ENCODE results near the gene CCDC197. TPM values are rescaled to one million over a fixed set of nuclear protein-coding genes. Genes with fewer than 3 reads are reported as not detected.

CCDC197 gene
- total RNA-seq, 1 experiment from 2014 or later = not detected

DNA sequence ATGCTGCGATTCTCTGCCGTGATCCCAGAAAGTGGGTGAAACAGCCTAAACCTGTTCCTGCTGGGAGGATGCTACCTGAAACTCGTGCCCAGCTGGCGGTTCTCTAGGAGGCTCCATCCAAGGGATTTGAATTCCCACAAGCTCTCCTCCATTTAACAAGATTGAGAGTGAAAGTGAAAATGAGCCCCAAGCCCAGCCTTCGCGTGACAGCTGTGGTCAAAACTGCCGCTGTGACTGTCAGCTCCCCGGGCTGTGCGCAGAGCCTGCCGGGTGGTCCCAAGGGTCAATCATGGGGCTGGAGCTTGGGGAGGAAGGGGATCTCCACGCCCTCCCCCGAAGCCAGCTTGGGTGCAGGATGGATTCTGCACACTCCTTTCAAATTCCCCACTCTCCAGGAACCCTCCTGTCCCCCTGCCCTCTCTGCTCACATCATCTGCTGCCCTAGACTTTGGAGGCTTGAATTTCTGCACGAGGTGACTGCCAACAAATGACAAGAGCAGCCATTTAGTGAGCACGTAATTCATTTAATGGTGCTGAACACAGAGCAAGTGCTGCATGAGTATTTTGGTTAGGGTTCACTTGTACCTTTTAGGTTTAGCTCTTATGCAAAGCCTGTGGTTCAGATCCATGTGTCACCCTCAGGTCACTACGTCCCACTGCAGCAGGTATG lies 26.0 kb upstream of the CCDC197 start (continued):
- TF ChIP-seq, protein P1, sequence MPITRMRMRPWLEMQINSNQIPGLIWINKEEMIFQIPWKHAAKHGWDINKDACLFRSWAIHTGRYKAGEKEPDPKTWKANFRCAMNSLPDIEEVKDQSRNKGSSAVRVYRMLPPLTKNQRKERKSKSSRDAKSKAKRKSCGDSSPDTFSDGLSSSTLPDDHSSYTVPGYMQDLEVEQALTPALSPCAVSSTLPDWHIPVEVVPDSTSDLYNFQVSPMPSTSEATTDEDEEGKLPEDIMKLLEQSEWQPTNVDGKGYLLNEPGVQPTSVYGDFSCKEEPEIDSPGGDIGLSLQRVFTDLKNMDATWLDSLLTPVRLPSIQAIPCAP (CRISPR knock-in tag; IDR thresholded peaks at IDR 0.05) = no peak
- no peak for TF ChIP-seq NFE2L1 (CRISPR knock-in tag; IDR thresholded peaks at IDR 0.05)
- TF ChIP-seq, protein P2, sequence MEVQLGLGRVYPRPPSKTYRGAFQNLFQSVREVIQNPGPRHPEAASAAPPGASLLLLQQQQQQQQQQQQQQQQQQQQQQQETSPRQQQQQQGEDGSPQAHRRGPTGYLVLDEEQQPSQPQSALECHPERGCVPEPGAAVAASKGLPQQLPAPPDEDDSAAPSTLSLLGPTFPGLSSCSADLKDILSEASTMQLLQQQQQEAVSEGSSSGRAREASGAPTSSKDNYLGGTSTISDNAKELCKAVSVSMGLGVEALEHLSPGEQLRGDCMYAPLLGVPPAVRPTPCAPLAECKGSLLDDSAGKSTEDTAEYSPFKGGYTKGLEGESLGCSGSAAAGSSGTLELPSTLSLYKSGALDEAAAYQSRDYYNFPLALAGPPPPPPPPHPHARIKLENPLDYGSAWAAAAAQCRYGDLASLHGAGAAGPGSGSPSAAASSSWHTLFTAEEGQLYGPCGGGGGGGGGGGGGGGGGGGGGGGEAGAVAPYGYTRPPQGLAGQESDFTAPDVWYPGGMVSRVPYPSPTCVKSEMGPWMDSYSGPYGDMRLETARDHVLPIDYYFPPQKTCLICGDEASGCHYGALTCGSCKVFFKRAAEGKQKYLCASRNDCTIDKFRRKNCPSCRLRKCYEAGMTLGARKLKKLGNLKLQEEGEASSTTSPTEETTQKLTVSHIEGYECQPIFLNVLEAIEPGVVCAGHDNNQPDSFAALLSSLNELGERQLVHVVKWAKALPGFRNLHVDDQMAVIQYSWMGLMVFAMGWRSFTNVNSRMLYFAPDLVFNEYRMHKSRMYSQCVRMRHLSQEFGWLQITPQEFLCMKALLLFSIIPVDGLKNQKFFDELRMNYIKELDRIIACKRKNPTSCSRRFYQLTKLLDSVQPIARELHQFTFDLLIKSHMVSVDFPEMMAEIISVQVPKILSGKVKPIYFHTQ (CRISPR knock-in tag; IDR thresholded peaks at IDR 0.05) = no peak
- no peak for TF ChIP-seq FOXK1 (CRISPR knock-in tag; IDR thresholded peaks at IDR 0.05)

DNA sequence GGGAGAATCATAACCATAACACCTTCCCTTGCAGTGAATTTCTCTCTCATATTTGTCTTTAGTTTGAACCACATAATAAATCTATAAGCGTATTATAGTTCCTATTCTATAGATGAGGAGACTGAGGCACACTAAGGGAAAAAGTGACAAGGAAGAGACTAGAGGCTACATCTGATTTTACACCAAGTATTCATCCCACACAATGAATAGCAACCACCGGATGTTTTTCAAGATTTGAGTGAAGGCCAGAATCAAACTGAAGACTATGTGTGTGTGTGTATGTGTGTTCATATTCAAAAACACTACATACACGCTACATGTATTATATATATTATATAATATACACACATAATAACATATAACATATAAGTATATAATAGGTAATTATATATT lies 25.5 kb upstream of the CCDC197 start:
- ATAC-seq = no peak
- no peak for DNase-seq (ENCODE audit: low spot score)
- Mint-ChIP-seq H3K9me3 (no peaks in the 10 kb centered on the region), H3K27me3 (ENCODE audit: low read depth) (no peaks in the 10 kb centered on the region), H3K27ac (no peak overlapping the region), H3K4me3 (no peak overlapping the region), H3K4me1 (peaks cover 8% of the 10 kb centered on the region), H3K36me3 (no peaks in the 10 kb centered on the region)
- ChIA-PET POLR2A (no interaction called here), CTCF (interaction anchor here (0.7 to 2.3 kb wide), 5 partner anchors 11 to 68 kb away, joined by 3 to 57 read pairs (median 3); no protein-coding TSS in a partner anchor)
- TF ChIP-seq FOXJ3 (CRISPR knock-in tag; IDR thresholded peaks at IDR 0.05; ENCODE audit: borderline replicate concordance) (no peak), NFE2L1 (CRISPR knock-in tag; IDR thresholded peaks at IDR 0.05) (no peak), ZNF263 (CRISPR knock-in tag; IDR thresholded peaks at IDR 0.05; ENCODE audit: low read depth) (no peak)
- TF ChIP-seq, protein P3, sequence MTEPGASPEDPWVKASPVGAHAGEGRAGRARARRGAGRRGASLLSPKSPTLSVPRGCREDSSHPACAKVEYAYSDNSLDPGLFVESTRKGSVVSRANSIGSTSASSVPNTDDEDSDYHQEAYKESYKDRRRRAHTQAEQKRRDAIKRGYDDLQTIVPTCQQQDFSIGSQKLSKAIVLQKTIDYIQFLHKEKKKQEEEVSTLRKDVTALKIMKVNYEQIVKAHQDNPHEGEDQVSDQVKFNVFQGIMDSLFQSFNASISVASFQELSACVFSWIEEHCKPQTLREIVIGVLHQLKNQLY (CRISPR knock-in tag; IDR thresholded peaks at IDR 0.05) = no peak
- TF ChIP-seq, protein P4, sequence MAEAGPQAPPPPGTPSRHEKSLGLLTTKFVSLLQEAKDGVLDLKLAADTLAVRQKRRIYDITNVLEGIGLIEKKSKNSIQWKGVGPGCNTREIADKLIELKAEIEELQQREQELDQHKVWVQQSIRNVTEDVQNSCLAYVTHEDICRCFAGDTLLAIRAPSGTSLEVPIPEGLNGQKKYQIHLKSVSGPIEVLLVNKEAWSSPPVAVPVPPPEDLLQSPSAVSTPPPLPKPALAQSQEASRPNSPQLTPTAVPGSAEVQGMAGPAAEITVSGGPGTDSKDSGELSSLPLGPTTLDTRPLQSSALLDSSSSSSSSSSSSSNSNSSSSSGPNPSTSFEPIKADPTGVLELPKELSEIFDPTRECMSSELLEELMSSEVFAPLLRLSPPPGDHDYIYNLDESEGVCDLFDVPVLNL (CRISPR knock-in tag; IDR thresholded peaks at IDR 0.05; ENCODE audit: borderline replicate concordance, low read depth) = no peak

DNA sequence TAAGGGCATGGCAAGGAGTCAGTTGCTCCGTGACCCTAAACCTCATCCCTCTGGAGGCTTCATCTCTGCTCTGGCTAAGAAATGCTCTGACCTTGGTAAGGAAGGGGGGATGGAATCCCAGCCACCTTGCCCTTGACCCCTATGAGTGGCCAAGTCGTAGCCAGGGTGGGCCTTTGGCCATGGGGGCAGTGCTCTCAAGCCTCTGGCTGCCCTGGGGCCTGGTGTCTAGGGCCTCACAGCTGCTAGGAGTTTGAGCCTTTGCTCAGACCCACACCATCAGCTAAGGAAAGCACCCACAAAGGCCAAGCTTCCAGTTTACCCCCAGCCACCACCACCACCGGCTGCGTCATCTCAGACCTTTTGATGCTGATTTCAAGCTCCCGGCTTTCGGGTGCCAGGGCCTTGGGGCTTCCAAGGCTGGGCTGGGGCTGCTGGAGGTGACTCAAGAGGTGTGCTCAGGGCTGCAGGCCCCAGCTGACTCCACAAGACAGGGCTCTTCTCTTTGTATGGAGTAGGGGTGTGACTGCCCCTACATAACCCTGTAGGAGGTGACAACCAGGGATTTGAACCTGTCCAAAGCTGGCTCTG lies 24.4 kb upstream of the CCDC197 start:
- ATAC-seq = no peak
- no peaks in the 10 kb centered on the region for H3K27me3 Mint-ChIP-seq (ENCODE audit: low read depth)
- H3K36me3 Mint-ChIP-seq = no peaks in the 10 kb centered on the region
- H3K9me3 Mint-ChIP-seq = no peaks in the 10 kb centered on the region
- H3K27ac Mint-ChIP-seq = no peak overlapping the region
- ChIA-PET POLR2A (no interaction called here), CTCF (interaction anchor here (0.7 to 1.2 kb wide), 3 partner anchors 33 to 66 kb away, joined by 3 to 7 read pairs (median 6); no protein-coding TSS in a partner anchor)
- no peak overlapping the region for H3K4me3 Mint-ChIP-seq
- no peak for DNase-seq (ENCODE audit: low spot score)
- H3K4me1 Mint-ChIP-seq = peaks cover 8% of the 10 kb centered on the region
- no peak for TF ChIP-seq HMGA2 (CRISPR knock-in tag; IDR thresholded peaks at IDR 0.05)
- TF ChIP-seq, protein P5, sequence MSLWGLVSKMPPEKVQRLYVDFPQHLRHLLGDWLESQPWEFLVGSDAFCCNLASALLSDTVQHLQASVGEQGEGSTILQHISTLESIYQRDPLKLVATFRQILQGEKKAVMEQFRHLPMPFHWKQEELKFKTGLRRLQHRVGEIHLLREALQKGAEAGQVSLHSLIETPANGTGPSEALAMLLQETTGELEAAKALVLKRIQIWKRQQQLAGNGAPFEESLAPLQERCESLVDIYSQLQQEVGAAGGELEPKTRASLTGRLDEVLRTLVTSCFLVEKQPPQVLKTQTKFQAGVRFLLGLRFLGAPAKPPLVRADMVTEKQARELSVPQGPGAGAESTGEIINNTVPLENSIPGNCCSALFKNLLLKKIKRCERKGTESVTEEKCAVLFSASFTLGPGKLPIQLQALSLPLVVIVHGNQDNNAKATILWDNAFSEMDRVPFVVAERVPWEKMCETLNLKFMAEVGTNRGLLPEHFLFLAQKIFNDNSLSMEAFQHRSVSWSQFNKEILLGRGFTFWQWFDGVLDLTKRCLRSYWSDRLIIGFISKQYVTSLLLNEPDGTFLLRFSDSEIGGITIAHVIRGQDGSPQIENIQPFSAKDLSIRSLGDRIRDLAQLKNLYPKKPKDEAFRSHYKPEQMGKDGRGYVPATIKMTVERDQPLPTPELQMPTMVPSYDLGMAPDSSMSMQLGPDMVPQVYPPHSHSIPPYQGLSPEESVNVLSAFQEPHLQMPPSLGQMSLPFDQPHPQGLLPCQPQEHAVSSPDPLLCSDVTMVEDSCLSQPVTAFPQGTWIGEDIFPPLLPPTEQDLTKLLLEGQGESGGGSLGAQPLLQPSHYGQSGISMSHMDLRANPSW (CRISPR knock-in tag; conservative IDR thresholded peaks at IDR 0.05; ENCODE audit: low read depth) = no peak
- no peak for TF ChIP-seq JAZF1 (CRISPR knock-in tag; IDR thresholded peaks at IDR 0.05)
- TF ChIP-seq ATF1 (CRISPR knock-in tag; IDR thresholded peaks at IDR 0.05) = no peak
- no peak for TF ChIP-seq TEAD4 (CRISPR knock-in tag; IDR thresholded peaks at IDR 0.05)
- TF ChIP-seq GRHL2 (CRISPR knock-in tag; IDR thresholded peaks at IDR 0.05; ENCODE audit: insufficient replicate concordance, severe bottlenecking) = no peak
- TF ChIP-seq ZNF232 (CRISPR knock-in tag; IDR thresholded peaks at IDR 0.05) = no peak

All from WTC11 (cell line).